Measurements from ENCODE around the gene LEPR.
A peak's percentile ranks its signal among the peaks of the same experiment; 100 is the strongest.
"Not testable (repeated sequence)": the region's sequence is repeated elsewhere in the genome, so short reads cannot be mapped to it uniquely, and the experiment has no call there.

LEPR gene

GRCh38 chr1:65437616-65438015 lies 17.1 kb downstream of the LEPR start:
- no peak for DNase-seq

- no peak for DNase-seq
Measured at GRCh38 chr1:65440322-65440900, 19.9 kb downstream of the LEPR start.

- no peak for DNase-seq
Measured at GRCh38 chr1:65440915-65441314, 20.4 kb downstream of the LEPR start.

GRCh38 chr1:65441464-65441863 lies 21.0 kb downstream of the LEPR start:
- no peak for DNase-seq

GRCh38 chr1:65442442-65442841 lies 22.0 kb downstream of the LEPR start:
- no peak for DNase-seq

- no peak for DNase-seq
Measured at GRCh38 chr1:65443647-65444046, 23.2 kb downstream of the LEPR start.

GRCh38 chr1:65444128-65444640 lies 23.7 kb downstream of the LEPR start:
- no peak for DNase-seq

- DNase-seq: no peak
Measured at GRCh38 chr1:65445837-65446236, 25.4 kb downstream of the LEPR start.

- no peak for DNase-seq
Measured at GRCh38 chr1:65449214-65449823, 28.9 kb downstream of the LEPR start.

GRCh38 chr1:65455678-65456077 lies 35.2 kb downstream of the LEPR start:
- not testable (repeated sequence) for DNase-seq

- no peak for DNase-seq
Measured at GRCh38 chr1:65456481-65456880, 36.0 kb downstream of the LEPR start.

GRCh38 chr1:65457868-65458267 lies 37.4 kb downstream of the LEPR start:
- no peak for DNase-seq

GRCh38 chr1:65458730-65459396 lies 38.4 kb downstream of the LEPR start:
- DNase-seq: no peak

- no peak for DNase-seq
Measured at GRCh38 chr1:65459397-65459768, 38.9 kb downstream of the LEPR start.

GRCh38 chr1:65465837-65466236 lies 45.4 kb downstream of the LEPR start:
- not testable (repeated sequence) for DNase-seq

- no peak for DNase-seq
Measured at GRCh38 chr1:65467536-65467935, 47.1 kb downstream of the LEPR start.

- no peak for DNase-seq
Measured at GRCh38 chr1:65469126-65469888, 48.8 kb downstream of the LEPR start.

- DNase-seq: peak; percentile 50
Measured at GRCh38 chr1:65469889-65470340, 49.4 kb downstream of the LEPR start.

Data from left hindlimb (tissue), 1 donor.